ENCODE measurements around the gene TUBGCP2.
"Not testable (repeated sequence)": the region's sequence is repeated elsewhere in the genome, so short reads cannot be mapped to it uniquely, and the experiment has no call there.

The TUBGCP2 gene

GRCh38 chr10:133324857-133325260, 16.2 kb upstream of the TUBGCP2 start:
- peak; percentile 28 for DNase-seq

- DNase-seq, result peak; percentile 47
Measured at GRCh38 chr10:133324198-133324792, 15.6 kb upstream of the TUBGCP2 start.

- not testable (repeated sequence) for DNase-seq
Measured at GRCh38 chr10:133322064-133322709, 13.5 kb upstream of the TUBGCP2 start.

GRCh38 chr10:133320852-133321422, 12.3 kb upstream of the TUBGCP2 start:
- DNase-seq, result not testable (repeated sequence)

GRCh38 chr10:133318494-133319127, 9.9 kb upstream of the TUBGCP2 start:
- DNase-seq, result peak; percentile 49

- no peak for DNase-seq
Measured at GRCh38 chr10:133316732-133317131, 8.1 kb upstream of the TUBGCP2 start.

- no peak for DNase-seq
Measured at GRCh38 chr10:133316266-133316665, 7.6 kb upstream of the TUBGCP2 start.

- no peak for DNase-seq
Measured at GRCh38 chr10:133315847-133316246, 7.2 kb upstream of the TUBGCP2 start.

GRCh38 chr10:133314911-133315310, 6.2 kb upstream of the TUBGCP2 start:
- DNase-seq, result no peak

- no peak for DNase-seq
Measured at GRCh38 chr10:133313192-133313591, 4.5 kb upstream of the TUBGCP2 start.

- no peak for DNase-seq
Measured at GRCh38 chr10:133312769-133313145, 4.1 kb upstream of the TUBGCP2 start.

GRCh38 chr10:133312016-133312768, 3.5 kb upstream of the TUBGCP2 start:
- DNase-seq, result no peak

GRCh38 chr10:133311570-133311969, 2.9 kb upstream of the TUBGCP2 start:
- DNase-seq, result no peak

- no peak for DNase-seq
Measured at GRCh38 chr10:133310789-133311188, 2.1 kb upstream of the TUBGCP2 start.

GRCh38 chr10:133310399-133310755, 1.7 kb upstream of the TUBGCP2 start:
- DNase-seq, result no peak

GRCh38 chr10:133309720-133310398, 1.2 kb upstream of the TUBGCP2 start:
- peak; percentile 37 for DNase-seq

GRCh38 chr10:133309100-133309719, 538 bp upstream of the TUBGCP2 start:
- DNase-seq, result peak; percentile 95

- DNase-seq, result peak; percentile 70
Measured at GRCh38 chr10:133307776-133308420, 774 bp downstream of the TUBGCP2 start.

- no peak for DNase-seq
Measured at GRCh38 chr10:133306941-133307379, 1.7 kb downstream of the TUBGCP2 start.

GRCh38 chr10:133306097-133306476, 2.6 kb downstream of the TUBGCP2 start:
- DNase-seq, result no peak

GRCh38 chr10:133303206-133303605, 5.5 kb downstream of the TUBGCP2 start:
- DNase-seq, result no peak

- DNase-seq, result no peak
Measured at GRCh38 chr10:133302230-133302629, 6.4 kb downstream of the TUBGCP2 start.

Measured in femur (tissue), 1 donor.